GM19351 (cell line): ENCODE results near the gene BACH1.

Experiments used
- ATAC-seq: cut with Tn5 transposase; IDR thresholded peaks from one replicate; pipeline ENCODE4 v1.9.1; 2021; ENCODE audit warnings: mild to moderate bottlenecking, moderate library complexity; ENCODE audit not compliant: unreplicated experiment

BACH1 gene

GRCh38 chr21:29290240-29290639 is 8.5 kb upstream of the BACH1 start:
- ATAC-seq: no peak

GRCh38 chr21:29293495-29293894 is 5.2 kb upstream of the BACH1 start:
- ATAC-seq: peak; percentile 94

- ATAC-seq: no peak
Observed at GRCh38 chr21:29295066-29295650, 3.6 kb upstream of the BACH1 start.

GRCh38 chr21:29296446-29296845 is 2.3 kb upstream of the BACH1 start:
- no peak for ATAC-seq

- no peak for ATAC-seq
Observed at GRCh38 chr21:29297483-29298347, 1.0 kb upstream of the BACH1 start.

GRCh38 chr21:29299046-29299915 is 559 bp downstream of the BACH1 start:
- ATAC-seq: peak; percentile 17

GRCh38 chr21:29299916-29300806 is 1.4 kb downstream of the BACH1 start:
- ATAC-seq: peak; percentile 71

- no peak for ATAC-seq
Observed at GRCh38 chr21:29300807-29301138, 2.1 kb downstream of the BACH1 start.

- ATAC-seq: no peak
Observed at GRCh38 chr21:29301691-29302090, 3.0 kb downstream of the BACH1 start.

GRCh38 chr21:29302359-29302875 is 3.7 kb downstream of the BACH1 start:
- ATAC-seq: no peak

GRCh38 chr21:29303288-29303687 is 4.6 kb downstream of the BACH1 start:
- no peak for ATAC-seq

GRCh38 chr21:29304597-29304996 is 5.9 kb downstream of the BACH1 start:
- ATAC-seq: no peak

- no peak for ATAC-seq
Observed at GRCh38 chr21:29305068-29305467, 6.3 kb downstream of the BACH1 start.

GRCh38 chr21:29305561-29305960 is 6.8 kb downstream of the BACH1 start:
- no peak for ATAC-seq

- ATAC-seq: peak; percentile 64
Observed at GRCh38 chr21:29306920-29307319, 8.2 kb downstream of the BACH1 start.

- ATAC-seq: no peak
Observed at GRCh38 chr21:29307718-29308455, 9.2 kb downstream of the BACH1 start.

GRCh38 chr21:29308456-29308783 is 9.7 kb downstream of the BACH1 start:
- no peak for ATAC-seq

- ATAC-seq: no peak
Observed at GRCh38 chr21:29309703-29310102, 11.0 kb downstream of the BACH1 start.

- ATAC-seq: no peak
Observed at GRCh38 chr21:29311802-29312201, 13.1 kb downstream of the BACH1 start.

GRCh38 chr21:29312981-29313380 is 14.3 kb downstream of the BACH1 start:
- ATAC-seq: no peak
